T follicular helper cell (primary cell): ENCODE results near the gene C10orf143.
"Not testable (repeated sequence)": the region's sequence is repeated elsewhere in the genome, so short reads cannot be mapped to it uniquely, and the experiment has no call there.

Source experiments
- DNase-seq: peaks from one replicate; pipeline ENCODE4 v3.0.0-alpha.2; 2020; ENCODE audit warnings: low read depth
- total RNA-seq, 2 experiments: gene quantifications; one replicate each; lab custom pipeline; 2026; lab: John Stamatoyannopoulos, UW

C10orf143 gene
- total RNA-seq: 3.5 to 5.5 reads per million in 2 experiments

- peak; percentile 95 for DNase-seq
Observed at GRCh38 chr10:130110246-130111112, at the start of gene C10orf143. Gene C10orf143, minus strand, starts transcription at chr10:130110830. Its CDS starts 58 bp downstream, at chr10:130110772.

DNA sequence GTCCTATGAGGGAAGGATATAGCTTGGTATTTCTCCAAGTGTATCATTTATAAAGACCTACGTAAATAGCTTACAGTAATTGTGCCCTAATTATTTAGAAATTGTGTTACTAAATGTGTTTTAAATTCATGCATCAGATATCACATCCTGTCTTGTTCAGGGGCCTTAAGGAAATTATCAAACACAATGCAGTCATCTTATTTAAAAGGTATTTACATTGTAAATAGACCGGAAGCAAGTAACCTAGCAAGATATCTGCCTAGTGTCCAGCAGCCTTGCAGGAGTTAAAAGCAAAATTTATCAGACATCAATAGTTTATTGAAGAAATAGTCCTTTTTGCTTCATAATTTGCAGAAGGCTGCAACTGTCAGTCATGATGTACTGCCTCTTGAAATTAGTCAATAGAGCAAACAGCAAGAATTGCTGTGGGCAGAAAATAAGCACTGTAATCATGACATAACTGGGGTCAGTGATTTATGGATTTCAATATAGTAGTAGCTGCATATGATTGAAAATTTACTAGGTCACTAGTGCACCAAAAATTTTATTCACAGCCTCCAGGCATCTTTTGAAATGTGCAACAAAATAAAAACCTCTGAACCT lies 48.7 kb upstream of the C10orf143 start:
- DNase-seq: no peak

DNA sequence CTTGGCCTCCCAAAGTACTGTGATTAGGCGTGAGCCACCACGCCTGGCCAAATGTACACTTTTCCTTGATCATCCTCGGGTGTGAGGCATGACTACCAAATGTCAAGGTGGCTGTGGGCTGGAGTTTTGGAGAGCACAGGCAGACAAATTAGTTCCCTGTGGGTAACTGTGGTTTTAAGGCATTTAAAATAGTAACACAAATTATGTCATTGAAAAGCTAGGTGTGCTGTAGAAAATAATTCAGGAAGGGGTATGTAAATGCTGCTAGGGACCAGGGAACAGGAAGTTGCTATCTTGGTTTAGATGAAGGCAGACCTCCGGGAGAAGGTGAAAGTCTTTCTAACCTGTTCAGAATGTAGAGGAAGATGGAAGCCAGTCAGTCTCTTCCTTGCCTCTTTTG lies 35.4 kb upstream of the C10orf143 start:
- no peak for DNase-seq

- no peak for DNase-seq
Observed at GRCh38 chr10:130141878-130142277, 31.2 kb upstream of the C10orf143 start.

DNA sequence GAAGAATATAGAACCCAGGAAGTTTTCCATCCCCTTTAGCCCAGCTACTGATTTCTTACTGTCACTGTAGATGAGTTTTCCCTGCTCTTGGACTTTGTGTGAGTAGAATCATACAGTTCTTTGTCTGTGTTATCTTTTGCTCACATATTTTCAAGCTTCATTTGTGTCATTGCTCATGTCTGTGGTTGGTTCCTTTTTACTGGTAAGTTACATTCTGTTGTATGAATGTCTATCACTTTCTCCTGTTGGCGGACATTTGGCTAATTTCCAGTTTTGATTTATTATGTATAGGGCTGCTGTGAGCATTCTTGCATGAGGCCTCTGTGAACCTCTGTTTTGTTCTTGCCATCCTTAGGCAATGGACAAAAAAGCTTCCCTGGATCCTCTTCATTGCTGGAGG lies 30.8 kb upstream of the C10orf143 start:
- DNase-seq: no peak

DNA sequence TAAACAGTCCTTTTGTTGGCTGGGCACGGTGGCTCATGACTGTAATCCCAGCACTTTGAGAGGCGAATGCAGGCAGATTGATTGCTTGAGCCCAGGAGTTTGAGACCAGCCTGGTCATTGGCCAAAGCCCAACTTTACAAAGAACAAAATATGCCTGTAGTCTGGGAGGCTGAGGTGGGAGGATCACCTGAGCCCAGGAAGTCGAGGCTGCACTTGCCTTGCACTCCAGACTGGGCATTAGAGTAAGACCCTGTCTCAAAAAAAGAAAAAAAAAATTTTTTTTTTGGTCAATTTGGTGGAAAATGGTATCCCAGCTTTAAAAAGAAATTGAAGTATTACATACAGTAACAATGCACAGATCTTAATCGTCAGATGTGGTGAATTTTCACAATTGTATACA lies 30.4 kb upstream of the C10orf143 start:
- no peak for DNase-seq

DNA sequence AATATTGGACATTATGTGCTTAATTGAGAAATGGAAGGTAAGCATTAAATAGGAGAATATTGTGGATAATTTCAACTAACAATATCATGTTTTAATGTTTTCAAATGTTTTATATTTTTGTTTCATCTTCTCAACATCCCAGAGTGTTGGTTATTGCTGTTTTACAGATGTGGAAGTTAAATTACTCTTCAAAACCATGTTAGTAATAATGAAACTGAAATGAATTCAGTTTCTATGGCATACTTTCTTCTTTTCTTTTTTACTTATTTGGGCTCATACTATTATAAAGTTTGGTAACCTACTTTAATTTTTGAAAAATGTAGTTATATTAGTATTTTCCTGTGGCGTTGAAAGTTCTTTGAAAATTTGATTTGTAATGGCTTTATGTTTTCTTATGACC lies 29.8 kb upstream of the C10orf143 start:
- DNase-seq: no peak

DNA sequence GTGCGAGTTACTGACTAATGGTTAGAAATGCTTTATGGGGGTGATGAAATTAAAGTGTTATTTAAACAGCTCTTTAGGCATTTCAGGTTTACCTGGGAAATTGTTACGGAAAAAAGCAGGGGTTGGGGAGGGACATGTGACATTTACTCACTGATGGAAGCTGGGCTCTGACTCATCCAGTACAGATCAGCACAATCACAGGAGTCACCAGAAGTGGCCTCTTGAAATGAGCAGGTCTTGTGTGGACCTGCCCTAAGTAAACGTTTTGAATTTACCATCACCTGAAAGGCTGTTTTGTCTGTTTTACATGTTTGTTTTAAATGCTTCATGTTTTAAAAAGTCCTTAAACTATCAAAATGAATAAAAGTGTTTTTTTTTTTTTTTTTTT lies 27.8 kb upstream of the C10orf143 start:
- no peak for DNase-seq

DNA sequence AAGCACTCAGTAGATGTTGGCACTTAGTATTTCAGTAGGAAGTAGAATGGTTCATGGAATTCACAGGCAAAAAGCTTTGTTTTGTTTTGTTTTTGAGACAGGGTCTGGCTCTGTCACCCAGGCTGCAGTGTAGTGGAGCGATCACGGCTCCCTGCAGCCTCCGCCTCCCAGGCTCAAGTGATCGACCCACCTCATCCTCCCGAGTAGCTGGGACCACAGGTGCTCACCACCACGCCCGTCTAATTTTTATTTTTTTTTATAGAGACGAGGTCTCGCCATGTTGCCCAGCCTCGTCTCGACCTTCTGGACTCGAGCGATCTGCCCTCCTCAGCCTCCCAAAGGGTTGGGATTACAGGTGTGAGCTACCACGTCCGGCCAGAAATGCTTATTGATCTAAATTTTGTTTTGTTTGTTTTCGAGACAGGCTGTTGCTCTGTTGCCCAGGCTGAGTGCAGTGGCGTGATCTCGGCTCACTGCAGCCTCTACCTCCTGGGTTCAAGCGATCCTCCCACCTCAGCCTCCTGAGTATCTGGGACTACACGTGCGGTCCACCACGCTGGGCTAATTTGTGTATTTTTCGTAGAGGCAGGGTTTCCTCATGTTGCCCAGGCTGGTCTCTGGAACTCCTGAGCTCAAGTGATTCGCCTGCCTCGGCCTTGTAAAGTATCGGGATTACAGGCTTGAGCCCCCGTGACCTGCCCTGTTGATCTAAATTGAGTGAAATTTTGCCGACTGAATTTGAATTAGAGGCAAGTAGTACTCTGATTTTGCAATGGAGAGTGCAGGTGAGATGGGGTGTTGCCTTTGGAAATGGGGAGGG lies 27.2 kb upstream of the C10orf143 start:
- no peak for DNase-seq

DNA sequence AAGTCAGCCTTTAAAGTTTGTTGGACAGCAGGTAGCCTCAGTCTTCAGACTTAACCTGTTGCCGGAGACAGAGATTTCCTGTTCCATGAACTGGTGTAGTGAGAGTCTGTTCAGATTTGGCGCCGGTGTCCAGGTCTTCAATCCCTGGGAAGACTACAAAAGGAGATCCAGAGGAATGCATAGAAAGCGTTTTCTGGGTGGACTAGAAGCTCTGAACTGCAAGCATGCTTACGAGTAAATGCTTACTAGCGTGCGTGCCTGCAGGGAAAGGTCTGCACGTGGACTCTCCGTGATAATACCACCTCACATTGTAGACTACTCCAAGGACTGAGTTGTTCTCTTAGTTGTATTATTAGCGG lies 26.4 kb upstream of the C10orf143 start:
- DNase-seq: no peak

DNA sequence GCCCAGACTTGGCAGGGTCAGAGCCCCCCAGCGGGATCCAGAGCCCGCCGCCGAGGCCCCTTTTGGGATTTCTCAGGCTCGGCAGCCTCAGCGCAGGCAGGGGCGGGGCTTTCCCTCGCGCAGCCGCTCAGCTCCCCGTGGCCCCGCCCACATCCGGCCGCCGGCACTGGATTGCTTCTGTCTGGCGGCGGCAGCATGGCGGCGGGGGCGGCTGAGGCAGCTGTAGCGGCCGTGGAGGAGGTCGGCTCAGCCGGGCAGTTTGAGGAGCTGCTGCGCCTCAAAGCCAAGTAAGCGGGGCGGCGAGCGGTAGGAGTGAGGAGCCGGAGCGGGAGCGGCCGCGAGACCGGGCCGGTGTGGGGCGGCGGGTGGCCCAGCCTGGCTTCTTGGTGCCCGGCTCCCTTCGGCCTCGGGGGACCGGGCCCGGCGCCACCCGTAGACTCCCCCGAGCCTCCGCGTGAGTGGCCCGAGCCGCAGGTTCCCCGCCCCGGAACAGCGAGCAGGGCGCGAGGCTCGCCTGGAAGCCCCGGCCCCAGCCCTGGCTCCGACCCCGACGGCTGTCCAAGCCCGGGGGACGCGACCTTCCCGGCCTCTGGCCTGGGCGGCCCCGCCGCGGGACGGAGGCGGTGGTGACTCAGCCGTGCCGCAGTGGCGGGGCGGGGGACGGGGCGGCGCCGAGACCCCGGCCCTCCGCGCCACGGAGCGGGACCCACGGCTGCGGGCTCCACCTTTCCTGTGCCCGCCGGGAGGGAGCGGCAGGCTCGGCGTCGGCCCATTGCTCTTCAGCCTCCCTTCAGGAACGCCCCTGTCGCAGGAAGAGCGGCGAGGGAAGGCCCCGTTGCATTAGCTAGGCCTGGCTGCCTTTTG lies 25.8 kb upstream of the C10orf143 start, which contains the start of gene GLRX3:
GLRX3 (plus strand) TSS at position 166 of the 864 bp plus-strand sequence; CDS start at position 196, 30 bp downstream.
- DNase-seq: peak; percentile 85

DNA sequence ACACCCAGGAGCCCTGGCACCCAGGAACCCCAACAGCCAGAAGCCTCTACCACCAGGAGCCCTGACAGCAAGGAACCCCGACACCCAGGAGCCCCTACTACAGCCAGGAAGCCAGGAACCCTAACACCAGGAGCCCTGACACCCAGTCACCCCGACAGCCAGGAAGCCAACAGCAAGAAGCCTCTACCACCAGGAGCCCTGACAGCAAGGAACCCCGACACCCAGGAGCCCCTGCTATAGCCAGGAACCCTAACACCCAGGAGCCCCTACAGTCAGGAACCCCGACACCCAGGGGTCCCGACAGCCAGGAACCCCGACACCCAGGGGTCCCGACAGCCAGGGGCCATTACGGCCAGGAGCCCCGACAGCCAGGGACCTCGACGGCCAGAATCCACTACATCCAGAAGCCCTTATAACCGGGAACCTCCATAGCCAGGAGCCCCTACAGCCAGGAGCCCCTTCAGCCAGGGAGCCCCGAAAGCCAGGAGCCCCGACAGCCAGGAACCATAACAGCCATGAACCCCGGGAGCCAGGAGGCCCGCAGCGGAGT lies 25.1 kb upstream of the C10orf143 start:
- no peak for DNase-seq

- no peak for DNase-seq
Observed at GRCh38 chr10:130128922-130129321, 18.3 kb upstream of the C10orf143 start.

- no peak for DNase-seq
Observed at GRCh38 chr10:130128062-130128781, 17.6 kb upstream of the C10orf143 start.

- DNase-seq: peak; percentile 25
Observed at GRCh38 chr10:130127364-130128061, 16.9 kb upstream of the C10orf143 start.

GRCh38 chr10:130121486-130122079 lies 11.0 kb upstream of the C10orf143 start:
- no peak for DNase-seq

DNA sequence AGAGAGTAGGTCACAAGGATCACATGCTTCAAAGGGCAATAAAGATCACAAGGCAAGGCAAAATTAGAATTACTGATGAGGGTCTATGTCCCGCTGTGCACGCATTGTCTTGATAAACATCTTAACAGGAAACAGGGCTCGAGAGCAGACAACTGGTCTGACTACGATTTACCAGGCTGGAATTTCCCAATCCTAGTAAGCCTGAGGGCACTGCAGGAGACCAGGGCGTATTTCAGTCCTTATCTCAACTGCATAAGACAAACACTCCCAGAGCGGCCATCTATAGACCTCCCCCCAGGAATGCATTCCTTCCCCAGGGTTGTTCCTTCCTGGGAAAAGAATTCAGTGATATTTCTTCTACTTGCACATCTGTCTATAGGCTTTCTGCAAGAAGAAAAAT lies 6.9 kb upstream of the C10orf143 start:
- not testable (repeated sequence) for DNase-seq

DNA sequence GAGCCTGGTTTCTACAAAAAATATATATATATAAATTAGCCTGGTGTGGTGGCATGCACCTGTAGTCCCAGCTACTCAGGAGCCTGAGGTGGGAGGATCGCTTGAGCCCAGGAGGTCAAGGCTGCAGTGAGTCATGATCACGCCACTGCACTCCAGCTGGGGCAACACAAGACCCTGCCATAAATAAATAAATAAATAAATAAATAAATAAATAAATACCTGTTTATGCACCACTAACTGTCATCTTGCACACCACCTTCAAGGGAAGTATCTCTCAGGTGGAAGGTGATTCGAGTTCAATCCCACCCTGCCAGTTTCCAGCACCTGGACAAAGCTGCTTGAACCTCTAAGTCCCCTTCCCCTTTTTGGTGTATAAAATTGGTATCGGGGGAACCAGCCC lies 6.3 kb upstream of the C10orf143 start:
- not testable (repeated sequence) for DNase-seq

- DNase-seq: no peak
Observed at GRCh38 chr10:130112821-130113220, 2.2 kb upstream of the C10orf143 start.

GRCh38 chr10:130111852-130112180 lies 1.2 kb upstream of the C10orf143 start:
- no peak for DNase-seq
